Chondrocyte (in vitro differentiated cells): ENCODE data around the gene C6orf120. TPM values are rescaled to one million over a fixed set of nuclear protein-coding genes. Genes with fewer than 3 reads are reported as not detected.

ENCODE experiments used
- DNase-seq: peaks from one replicate; pipeline ENCODE4 v3.0.0; 2021; ENCODE audit warnings: mixed read lengths, low spot score
- H3K27ac Mint-ChIP-seq: one replicate; pipeline ENCODE4 v1.8.0; 2021; ENCODE audit warnings: mild to moderate bottlenecking, moderate library complexity, mixed read lengths; ENCODE audit not compliant: unreplicated experiment
- H3K27me3 Mint-ChIP-seq: 2 replicates; pipeline ENCODE4 v1.8.0; 2021; ENCODE audit warnings: low read depth, mixed read lengths
- H3K36me3 Mint-ChIP-seq: 2 replicates; pipeline ENCODE4 v1.8.0; 2021; ENCODE audit warnings: low read depth, mixed read lengths
- H3K4me1 Mint-ChIP-seq: 2 replicates; pipeline ENCODE4 v1.8.0; 2021; ENCODE audit warnings: low read depth, mild to moderate bottlenecking, mixed read lengths
- H3K4me3 Mint-ChIP-seq: one replicate; pipeline ENCODE4 v1.8.0; 2021; ENCODE audit warnings: mild to moderate bottlenecking, moderate library complexity, mixed read lengths; ENCODE audit not compliant: unreplicated experiment
- H3K9me3 Mint-ChIP-seq: 2 replicates; pipeline ENCODE4 v1.8.0; 2021; ENCODE audit warnings: low read depth, mixed read lengths
- long read RNA-seq: library from polyadenylated mRNA; stranded (forward); transcript quantifications from one replicate; pipeline ENCODE4 v2.0.0, GENCODE V29; 2021
- total RNA-seq: library from RNA; stranded (reverse); gene quantifications from 3 replicates; pipeline ENCODE4 v1.2.1, GENCODE V29; 2021
- TF ChIP-seq, protein P1 (sequence below): fragments of 200-600 bp; sonication (generic); IDR thresholded peaks from 2 replicates; pipeline ENCODE4 v1.5.0; 2021; ENCODE audit warnings: antibody characterized with exemption, mild to moderate bottlenecking, moderate library complexity

The C6orf120 gene
- 27.0 to 29.0 TPM (median 28.6 TPM) in 3 replicates for total RNA-seq
- long read RNA-seq, transcript C6orf120-201 (1 exons, 2,667 nt): major isoform, 60 of 61 reads
- long read RNA-seq, partial matches to known transcripts: 0 of 61 reads
- long read RNA-seq, other reads (novel, unspliced or antisense): 1 of 61 reads

DNA sequence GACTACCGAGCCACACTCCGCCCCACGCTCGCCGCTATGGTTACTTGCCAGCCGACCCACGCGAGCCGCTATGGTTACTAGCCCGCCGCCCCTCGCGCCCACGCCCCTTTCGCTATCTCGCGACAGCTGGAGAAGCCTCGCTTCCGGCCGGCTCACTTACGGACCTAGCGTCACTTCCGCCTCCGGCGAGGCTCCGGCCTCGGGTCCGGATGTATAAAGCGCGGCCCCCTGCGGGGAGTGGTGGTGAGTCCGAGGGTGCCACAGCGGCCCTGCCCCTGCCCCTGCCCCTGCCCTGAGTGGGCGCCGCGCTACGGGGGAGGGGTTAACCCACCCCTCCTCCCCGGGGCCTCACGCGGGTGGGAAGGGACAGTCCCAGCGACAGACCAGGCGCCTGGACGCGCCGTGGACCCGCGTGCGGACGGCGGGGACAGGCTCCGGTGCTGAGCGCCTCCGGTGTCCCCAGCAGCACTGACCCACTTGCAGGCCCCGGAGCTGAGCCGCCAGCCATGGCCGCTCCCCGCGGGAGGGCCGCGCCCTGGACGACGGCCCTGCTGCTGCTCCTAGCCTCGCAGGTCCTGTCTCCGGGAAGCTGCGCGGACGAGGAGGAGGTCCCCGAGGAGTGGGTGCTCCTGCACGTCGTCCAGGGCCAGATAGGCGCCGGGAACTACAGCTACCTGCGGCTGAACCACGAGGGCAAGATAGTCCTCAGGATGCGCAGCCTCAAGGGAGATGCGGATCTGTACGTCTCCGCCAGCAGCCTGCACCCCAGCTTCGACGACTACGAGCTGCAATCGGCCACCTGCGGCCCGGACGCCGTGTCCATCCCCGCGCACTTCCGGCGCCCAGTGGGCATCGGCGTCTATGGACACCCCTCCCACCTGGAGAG is at the start of gene C6orf120, which contains the start of gene WDR27:
C6orf120 (plus strand) TSS at position 173 of the 886 bp plus-strand sequence; CDS start at position 507, 334 bp downstream.
WDR27 (minus strand) TSS at position 76 of the 886 bp plus-strand sequence. CDS start 13,024 bp downstream, outside the sequence.
- Mint-ChIP-seq H3K9me3 (no peaks in the 10 kb centered on the region), H3K27ac (peak within 1 kb of the TSS; percentile 93), H3K36me3 (peaks cover 5% of the 10 kb centered on the region), H3K4me3 (peak within 1 kb of the TSS; percentile 92), H3K27me3 (no peaks in the 10 kb centered on the region), H3K4me1 (peaks cover 42% of the 10 kb centered on the region)
- DNase-seq: peak; percentile 99
- TF ChIP-seq, protein P1, sequence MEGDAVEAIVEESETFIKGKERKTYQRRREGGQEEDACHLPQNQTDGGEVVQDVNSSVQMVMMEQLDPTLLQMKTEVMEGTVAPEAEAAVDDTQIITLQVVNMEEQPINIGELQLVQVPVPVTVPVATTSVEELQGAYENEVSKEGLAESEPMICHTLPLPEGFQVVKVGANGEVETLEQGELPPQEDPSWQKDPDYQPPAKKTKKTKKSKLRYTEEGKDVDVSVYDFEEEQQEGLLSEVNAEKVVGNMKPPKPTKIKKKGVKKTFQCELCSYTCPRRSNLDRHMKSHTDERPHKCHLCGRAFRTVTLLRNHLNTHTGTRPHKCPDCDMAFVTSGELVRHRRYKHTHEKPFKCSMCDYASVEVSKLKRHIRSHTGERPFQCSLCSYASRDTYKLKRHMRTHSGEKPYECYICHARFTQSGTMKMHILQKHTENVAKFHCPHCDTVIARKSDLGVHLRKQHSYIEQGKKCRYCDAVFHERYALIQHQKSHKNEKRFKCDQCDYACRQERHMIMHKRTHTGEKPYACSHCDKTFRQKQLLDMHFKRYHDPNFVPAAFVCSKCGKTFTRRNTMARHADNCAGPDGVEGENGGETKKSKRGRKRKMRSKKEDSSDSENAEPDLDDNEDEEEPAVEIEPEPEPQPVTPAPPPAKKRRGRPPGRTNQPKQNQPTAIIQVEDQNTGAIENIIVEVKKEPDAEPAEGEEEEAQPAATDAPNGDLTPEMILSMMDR: peak; percentile 31

DNA sequence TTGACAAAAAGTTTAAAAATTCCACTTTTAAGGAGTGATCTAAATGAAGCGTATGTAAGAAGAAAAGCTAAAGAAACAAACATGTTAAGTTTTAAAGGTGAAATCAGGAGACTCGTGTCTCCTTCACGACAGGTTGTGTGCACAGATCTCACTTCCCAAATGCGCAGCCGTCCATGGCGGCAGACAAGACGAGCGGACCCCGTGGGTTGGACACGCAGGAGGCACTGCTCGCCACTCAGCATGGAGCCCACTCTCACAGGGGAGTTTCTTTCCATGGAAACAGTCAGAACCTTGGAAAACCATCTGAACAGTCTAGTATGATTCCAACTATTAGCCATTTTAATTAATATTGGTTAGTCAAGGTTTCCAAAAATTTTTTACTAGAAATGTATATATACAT is 49.0 kb upstream of the C6orf120 start:
- H3K27ac Mint-ChIP-seq: no peak overlapping the region
- no peak overlapping the region for H3K4me3 Mint-ChIP-seq
- H3K4me1 Mint-ChIP-seq: peaks cover 6% of the 10 kb centered on the region
- no peak for DNase-seq
- peaks cover 8% of the 10 kb centered on the region for H3K36me3 Mint-ChIP-seq
- TF ChIP-seq, protein P1: no peak
- H3K9me3 Mint-ChIP-seq: no peaks in the 10 kb centered on the region
- no peaks in the 10 kb centered on the region for H3K27me3 Mint-ChIP-seq

DNA sequence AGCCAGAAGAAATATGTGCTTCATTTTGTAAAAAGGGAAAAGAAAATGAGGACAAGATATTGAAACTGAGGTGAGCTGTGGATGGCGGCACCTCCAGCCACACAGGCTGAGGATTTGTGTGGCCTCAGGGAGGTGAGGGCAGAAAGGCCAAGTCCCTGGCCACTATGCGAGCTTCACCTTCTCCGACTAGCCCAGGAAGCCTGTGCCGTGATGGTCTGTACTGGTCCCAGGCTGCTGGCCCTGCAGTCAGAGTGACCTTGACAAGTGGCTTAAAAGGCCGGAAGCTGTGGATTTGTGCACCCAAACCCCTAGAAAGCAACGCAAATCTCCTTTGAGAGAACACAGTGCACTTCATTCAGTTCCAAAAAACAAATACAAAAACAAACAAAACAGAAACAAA is 48.2 kb upstream of the C6orf120 start:
- H3K9me3 Mint-ChIP-seq: no peaks in the 10 kb centered on the region
- TF ChIP-seq, protein P1: no peak
- H3K36me3 Mint-ChIP-seq: peaks cover 9% of the 10 kb centered on the region
- H3K27ac Mint-ChIP-seq: no peak overlapping the region
- no peaks in the 10 kb centered on the region for H3K27me3 Mint-ChIP-seq
- H3K4me1 Mint-ChIP-seq: peaks cover 6% of the 10 kb centered on the region
- no peak overlapping the region for H3K4me3 Mint-ChIP-seq
- DNase-seq: no peak

DNA sequence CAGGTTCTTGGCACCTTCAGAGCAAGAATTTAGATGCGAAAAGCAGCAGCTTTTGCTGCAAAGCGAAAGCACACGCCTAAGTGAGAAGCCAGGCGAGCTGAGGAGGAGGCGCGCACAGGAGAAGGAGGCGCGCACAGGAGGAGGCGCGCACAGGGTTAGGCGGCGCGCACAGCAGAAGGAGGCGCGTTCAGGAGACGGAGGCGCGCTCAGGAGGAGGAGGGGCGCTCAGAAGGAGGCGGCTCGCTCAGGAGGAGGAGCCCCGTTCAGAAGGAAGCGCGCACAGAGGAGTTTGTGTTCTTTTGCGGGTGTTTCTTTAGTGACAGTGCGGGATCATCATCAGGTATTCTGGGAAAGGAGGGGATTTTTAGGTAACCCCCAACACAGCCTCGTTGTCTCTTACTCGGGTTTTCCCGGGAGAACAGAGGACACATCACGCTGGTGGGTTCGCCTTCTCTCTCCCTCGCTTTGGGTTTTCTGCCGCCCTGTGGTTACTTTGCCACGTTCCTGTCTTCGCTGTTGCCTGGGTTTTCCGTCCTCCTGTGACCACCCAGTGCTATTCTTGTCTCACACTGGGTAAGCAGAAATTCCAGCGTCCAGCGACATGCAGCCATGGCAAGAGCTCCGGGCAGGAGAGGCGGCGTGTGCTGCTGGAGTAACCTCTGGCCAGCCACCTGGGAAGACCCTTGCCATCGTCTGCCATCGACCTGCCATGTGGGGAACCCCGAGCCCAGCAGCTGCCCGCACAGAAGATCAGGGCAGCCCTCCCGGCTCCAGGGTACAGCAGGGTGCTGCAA is 47.1 kb upstream of the C6orf120 start:
- DNase-seq: no peak
- peaks cover 18% of the 10 kb centered on the region for H3K36me3 Mint-ChIP-seq

More for the DNA sequence above, 47.1 kb upstream of the C6orf120 start:
- Mint-ChIP-seq H3K27me3 (no peaks in the 10 kb centered on the region), H3K9me3 (no peaks in the 10 kb centered on the region), H3K4me3 (peak overlapping the region; percentile 78), H3K4me1 (peaks cover 6% of the 10 kb centered on the region), H3K27ac (peak overlapping the region; percentile 76)
- TF ChIP-seq, protein P1: peak; percentile 66
